ENCODE measurements around the gene CYSRT1. TPM values are rescaled to one million over a fixed set of nuclear protein-coding genes. Genes with fewer than 3 reads are reported as not detected.

Gene CYSRT1
- total and polyA plus RNA-seq, 10 donors, result 0.36 to 0.94 (median 0.64) TPM; not detected in 5

- Histone ChIP-seq H3K9me3 (no peaks in the 10 kb centered on the region), H3K4me1 (peaks cover 4 to 30% (median 16%) of the 10 kb centered on the region in 6 donors), H3K36me3 (peaks cover 0 to 98% (median 80%) of the 10 kb centered on the region in 6 donors), H3K27ac (no peak overlapping the region), H3K27me3 (replicated peaks in 1 of 7) (no peaks in the 10 kb centered on the region), H3K4me3 (no peak overlapping the region)
- intact Hi-C loops (cut with DNase I; ENCODE audit: low total_unique reads), result no loop called here
- WGBS, 5 donors, result 93 to 98% (median 97%) methylated on average over 19 to 22 of the region's 22 CpGs
- TF ChIP-seq, protein P1, sequence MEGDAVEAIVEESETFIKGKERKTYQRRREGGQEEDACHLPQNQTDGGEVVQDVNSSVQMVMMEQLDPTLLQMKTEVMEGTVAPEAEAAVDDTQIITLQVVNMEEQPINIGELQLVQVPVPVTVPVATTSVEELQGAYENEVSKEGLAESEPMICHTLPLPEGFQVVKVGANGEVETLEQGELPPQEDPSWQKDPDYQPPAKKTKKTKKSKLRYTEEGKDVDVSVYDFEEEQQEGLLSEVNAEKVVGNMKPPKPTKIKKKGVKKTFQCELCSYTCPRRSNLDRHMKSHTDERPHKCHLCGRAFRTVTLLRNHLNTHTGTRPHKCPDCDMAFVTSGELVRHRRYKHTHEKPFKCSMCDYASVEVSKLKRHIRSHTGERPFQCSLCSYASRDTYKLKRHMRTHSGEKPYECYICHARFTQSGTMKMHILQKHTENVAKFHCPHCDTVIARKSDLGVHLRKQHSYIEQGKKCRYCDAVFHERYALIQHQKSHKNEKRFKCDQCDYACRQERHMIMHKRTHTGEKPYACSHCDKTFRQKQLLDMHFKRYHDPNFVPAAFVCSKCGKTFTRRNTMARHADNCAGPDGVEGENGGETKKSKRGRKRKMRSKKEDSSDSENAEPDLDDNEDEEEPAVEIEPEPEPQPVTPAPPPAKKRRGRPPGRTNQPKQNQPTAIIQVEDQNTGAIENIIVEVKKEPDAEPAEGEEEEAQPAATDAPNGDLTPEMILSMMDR (IDR thresholded peaks at IDR 0.05 in 8 of 11, conservative IDR thresholded peaks at IDR 0.05 in 3 of 11), result no peak
- no peak for TF ChIP-seq POLR2AphosphoS5 (IDR thresholded peaks at IDR 0.05)
- TF ChIP-seq POLR2A (IDR thresholded peaks at IDR 0.05), result no peak
- DNase-seq, result no peak
These were observed 43.3 kb upstream of the CYSRT1 start for GRCh38 chr9:137181680-137182079.

DNA sequence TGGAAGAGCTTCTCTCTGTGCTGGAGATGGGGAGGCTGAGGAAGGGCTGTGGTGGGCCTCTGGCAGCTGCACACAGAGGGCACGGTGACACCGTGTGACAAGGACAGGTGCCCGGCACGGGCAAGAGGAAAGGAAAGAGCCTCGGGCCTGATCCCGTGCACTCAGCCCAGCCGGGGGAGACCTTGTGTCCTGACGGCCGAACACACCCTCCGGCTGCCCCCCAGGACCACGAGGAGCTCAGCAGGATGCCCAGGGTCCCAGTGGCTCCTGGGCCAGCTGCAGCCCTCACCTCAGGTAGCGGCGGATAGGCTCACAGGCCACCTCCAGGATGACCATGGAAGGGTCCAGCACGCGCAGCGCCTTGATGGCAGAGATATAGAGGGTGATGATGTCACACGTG lies 42.1 kb upstream of the CYSRT1 start:
- no peak overlapping the region for H3K27ac ChIP-seq
- WGBS, 5 donors, result 91 to 96% (median 94%) methylated on average over 11 to 17 of the region's 17 CpGs
- intact Hi-C loops (cut with DNase I; ENCODE audit: low total_unique reads), result no loop called here
- H3K36me3 ChIP-seq, result peaks cover 0 to 97% (median 77%) of the 10 kb centered on the region in 6 donors
- H3K27me3 ChIP-seq (replicated peaks in 1 of 7), result no peaks in the 10 kb centered on the region
- DNase-seq, result no peak
- TF ChIP-seq POLR2AphosphoS5 (IDR thresholded peaks at IDR 0.05) (no peak), POLR2A (IDR thresholded peaks at IDR 0.05) (no peak)
- TF ChIP-seq, protein P1 (IDR thresholded peaks at IDR 0.05 in 8 of 11, conservative IDR thresholded peaks at IDR 0.05 in 3 of 11), result no peak
- no peak overlapping the region for H3K4me3 ChIP-seq
- H3K9me3 ChIP-seq, result no peaks in the 10 kb centered on the region
- H3K4me1 ChIP-seq, result peaks cover 16 to 41% (median 28%) of the 10 kb centered on the region in 6 donors

GRCh38 chr9:137183980-137184595 lies 40.9 kb upstream of the CYSRT1 start:
- intact Hi-C loops (cut with DNase I; ENCODE audit: low total_unique reads), result no loop called here
- Histone ChIP-seq H3K9me3 (no peaks in the 10 kb centered on the region), H3K4me1 (peaks cover 16 to 42% (median 31%) of the 10 kb centered on the region in 6 donors), H3K27me3 (replicated peaks in 1 of 7) (no peaks in the 10 kb centered on the region), H3K36me3 (peaks cover 0 to 85% (median 67%) of the 10 kb centered on the region in 6 donors), H3K27ac (no peak overlapping the region), H3K4me3 (no peak overlapping the region)
- DNase-seq, result no peak
- 92 to 97% (median 95%) methylated on average over 21 to 27 of the region's 27 CpGs for WGBS, 5 donors
- TF ChIP-seq, protein P1 (IDR thresholded peaks at IDR 0.05 in 8 of 11, conservative IDR thresholded peaks at IDR 0.05 in 3 of 11), result no peak
- no peak for TF ChIP-seq POLR2A (IDR thresholded peaks at IDR 0.05)
- no peak for TF ChIP-seq POLR2AphosphoS5 (IDR thresholded peaks at IDR 0.05)

GRCh38 chr9:137184881-137185660 lies 39.9 kb upstream of the CYSRT1 start:
- 94 to 97% (median 95%) methylated on average over 46 to 48 of the region's 48 CpGs for WGBS, 5 donors
- DNase-seq, result no peak
- peaks cover 26 to 52% (median 40%) of the 10 kb centered on the region in 6 donors for H3K4me1 ChIP-seq
- intact Hi-C loops (cut with DNase I; ENCODE audit: low total_unique reads), result no loop called here
- H3K27ac ChIP-seq, result no peak overlapping the region
- no peaks in the 10 kb centered on the region for H3K9me3 ChIP-seq
- TF ChIP-seq POLR2A (IDR thresholded peaks at IDR 0.05), result no peak
- TF ChIP-seq, protein P1 (IDR thresholded peaks at IDR 0.05 in 8 of 11, conservative IDR thresholded peaks at IDR 0.05 in 3 of 11), result no peak
- TF ChIP-seq POLR2AphosphoS5 (IDR thresholded peaks at IDR 0.05), result no peak
- H3K27me3 ChIP-seq (replicated peaks in 1 of 7), result no peaks in the 10 kb centered on the region
- H3K36me3 ChIP-seq, result peaks cover 0 to 81% (median 63%) of the 10 kb centered on the region in 6 donors
- no peak overlapping the region for H3K4me3 ChIP-seq

Data from spleen (tissue), 11 donors.